Measurements from ENCODE around the gene HNF1A.

DNA sequence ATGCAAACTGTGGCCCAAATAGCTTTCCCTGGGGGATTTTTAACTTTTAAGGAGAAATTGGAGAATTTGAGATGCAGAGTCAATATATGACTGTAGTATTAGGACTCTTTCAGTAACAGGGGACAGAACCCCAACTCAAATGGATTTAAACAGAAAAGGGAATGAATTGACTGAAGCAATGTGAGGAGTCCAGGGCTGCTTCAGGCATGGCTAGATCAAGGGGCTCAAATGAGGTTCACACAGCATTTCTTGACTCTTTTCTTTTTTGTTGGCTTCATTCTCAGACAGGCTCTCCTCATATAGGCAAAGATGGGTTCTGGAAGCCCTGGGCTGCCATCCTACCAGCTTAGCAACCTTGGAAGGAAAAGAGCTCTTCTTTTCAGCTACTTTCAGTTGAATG is 13.6 kb downstream of the HNF1A start:
- TF ChIP-seq, protein P1, sequence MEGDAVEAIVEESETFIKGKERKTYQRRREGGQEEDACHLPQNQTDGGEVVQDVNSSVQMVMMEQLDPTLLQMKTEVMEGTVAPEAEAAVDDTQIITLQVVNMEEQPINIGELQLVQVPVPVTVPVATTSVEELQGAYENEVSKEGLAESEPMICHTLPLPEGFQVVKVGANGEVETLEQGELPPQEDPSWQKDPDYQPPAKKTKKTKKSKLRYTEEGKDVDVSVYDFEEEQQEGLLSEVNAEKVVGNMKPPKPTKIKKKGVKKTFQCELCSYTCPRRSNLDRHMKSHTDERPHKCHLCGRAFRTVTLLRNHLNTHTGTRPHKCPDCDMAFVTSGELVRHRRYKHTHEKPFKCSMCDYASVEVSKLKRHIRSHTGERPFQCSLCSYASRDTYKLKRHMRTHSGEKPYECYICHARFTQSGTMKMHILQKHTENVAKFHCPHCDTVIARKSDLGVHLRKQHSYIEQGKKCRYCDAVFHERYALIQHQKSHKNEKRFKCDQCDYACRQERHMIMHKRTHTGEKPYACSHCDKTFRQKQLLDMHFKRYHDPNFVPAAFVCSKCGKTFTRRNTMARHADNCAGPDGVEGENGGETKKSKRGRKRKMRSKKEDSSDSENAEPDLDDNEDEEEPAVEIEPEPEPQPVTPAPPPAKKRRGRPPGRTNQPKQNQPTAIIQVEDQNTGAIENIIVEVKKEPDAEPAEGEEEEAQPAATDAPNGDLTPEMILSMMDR (IDR thresholded peaks at IDR 0.05; ENCODE audit: poor library complexity, severe bottlenecking): no peak
- TF ChIP-seq, protein P2, sequence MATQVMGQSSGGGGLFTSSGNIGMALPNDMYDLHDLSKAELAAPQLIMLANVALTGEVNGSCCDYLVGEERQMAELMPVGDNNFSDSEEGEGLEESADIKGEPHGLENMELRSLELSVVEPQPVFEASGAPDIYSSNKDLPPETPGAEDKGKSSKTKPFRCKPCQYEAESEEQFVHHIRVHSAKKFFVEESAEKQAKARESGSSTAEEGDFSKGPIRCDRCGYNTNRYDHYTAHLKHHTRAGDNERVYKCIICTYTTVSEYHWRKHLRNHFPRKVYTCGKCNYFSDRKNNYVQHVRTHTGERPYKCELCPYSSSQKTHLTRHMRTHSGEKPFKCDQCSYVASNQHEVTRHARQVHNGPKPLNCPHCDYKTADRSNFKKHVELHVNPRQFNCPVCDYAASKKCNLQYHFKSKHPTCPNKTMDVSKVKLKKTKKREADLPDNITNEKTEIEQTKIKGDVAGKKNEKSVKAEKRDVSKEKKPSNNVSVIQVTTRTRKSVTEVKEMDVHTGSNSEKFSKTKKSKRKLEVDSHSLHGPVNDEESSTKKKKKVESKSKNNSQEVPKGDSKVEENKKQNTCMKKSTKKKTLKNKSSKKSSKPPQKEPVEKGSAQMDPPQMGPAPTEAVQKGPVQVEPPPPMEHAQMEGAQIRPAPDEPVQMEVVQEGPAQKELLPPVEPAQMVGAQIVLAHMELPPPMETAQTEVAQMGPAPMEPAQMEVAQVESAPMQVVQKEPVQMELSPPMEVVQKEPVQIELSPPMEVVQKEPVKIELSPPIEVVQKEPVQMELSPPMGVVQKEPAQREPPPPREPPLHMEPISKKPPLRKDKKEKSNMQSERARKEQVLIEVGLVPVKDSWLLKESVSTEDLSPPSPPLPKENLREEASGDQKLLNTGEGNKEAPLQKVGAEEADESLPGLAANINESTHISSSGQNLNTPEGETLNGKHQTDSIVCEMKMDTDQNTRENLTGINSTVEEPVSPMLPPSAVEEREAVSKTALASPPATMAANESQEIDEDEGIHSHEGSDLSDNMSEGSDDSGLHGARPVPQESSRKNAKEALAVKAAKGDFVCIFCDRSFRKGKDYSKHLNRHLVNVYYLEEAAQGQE (IDR thresholded peaks at IDR 0.05; ENCODE audit: borderline replicate concordance): no peak
- TF ChIP-seq EP300 (conservative IDR thresholded peaks at IDR 0.05; ENCODE audit: poor library complexity, severe bottlenecking): no peak
- no peak for TF ChIP-seq EZH2 (IDR thresholded peaks at IDR 0.05; ENCODE audit: borderline replicate concordance, insufficient read depth, low read length, poor library complexity, severe bottlenecking)
- no peak for TF ChIP-seq TAF1 (IDR thresholded peaks at IDR 0.05; ENCODE audit: low read depth)
- TF ChIP-seq POLR2AphosphoS5 (IDR thresholded peaks at IDR 0.05): no peak
